Gastrocnemius medialis (tissue), 4 donors: ENCODE results near the gene ZNF438. TPM values are rescaled to one million over a fixed set of nuclear protein-coding genes. Genes with fewer than 3 reads are reported as not detected.
A peak's percentile ranks its signal among the peaks of the same experiment; 100 is the strongest.

Experiments
- ATAC-seq, 2 donors: fragments of 150-250 bp; one replicate each; pipeline ENCODE4 v1.9.1; 2016
- DNase-seq, 2 donors: peaks; one replicate each; pipeline ENCODE4 v3.0.0-alpha.2; 2019
- H3K27ac ChIP-seq, 4 donors: fragments of 200-600 bp; sonication (generic); 1 replicate in 1 of 4; 2 replicates in 3 of 4; pipeline ENCODE4 v1.5.1; 2016 to 2018; ENCODE audit warnings: mild to moderate bottlenecking in 2 of 4, moderate library complexity in 1 of 4
- H3K27me3 ChIP-seq, 3 donors: fragments of 200-600 bp; sonication (generic) in 2 of 3; 1 replicate in 1 of 3; 2 replicates in 2 of 3; pipeline versions ENCODE4 v1.5.1 to v1.6.0; 2016 to 2019; ENCODE audit warnings: mild to moderate bottlenecking in 1 of 3, moderate library complexity in 1 of 3
- H3K36me3 ChIP-seq, 2 donors: fragments of 200-600 bp; sonication (generic) in 1 of 2; one replicate each; pipeline ENCODE4 v1.5.1; 2017 to 2018
- H3K4me1 ChIP-seq, 2 donors: fragments of 200-600 bp; sonication (generic) in 1 of 2; one replicate each; pipeline ENCODE4 v1.5.1; 2016 to 2017; ENCODE audit warnings: mild to moderate bottlenecking in 2 of 2
- H3K4me3 ChIP-seq, 4 donors: fragments of 200-600 bp; sonication (generic) in 3 of 4; 1 replicate in 1 of 4; 2 replicates in 3 of 4; pipeline ENCODE4 v1.5.1; 2016 to 2019; ENCODE audit warnings: mild to moderate bottlenecking in 2 of 4
- H3K9me3 ChIP-seq, 3 donors: fragments of 200-600 bp; sonication (generic) in 2 of 3; 1 replicate in 1 of 3; 2 replicates in 2 of 3; pipeline ENCODE4 v1.5.1; 2016 to 2019
- POLR2A ChIP-seq, 2 donors: fragments of 450-650 bp; IDR thresholded peaks; one replicate each; pipeline ENCODE4 v1.6.1; 2017; ENCODE audit warnings: antibody characterized with exemption in 2 of 2, mild to moderate bottlenecking in 2 of 2, moderate library complexity in 2 of 2
- in situ Hi-C, 4 donors: fragments of 200-750 bp; cut with MboI; loops; one replicate each; pipeline versions ENCODE4 v1.15.0 to v1.8.0; 2017; ENCODE audit warnings: low sequenced_read_pairs in 4 of 4
- intact Hi-C: fragments of 100-400 bp; cut with DNase I; formaldehyde crosslinking; loops from one replicate; pipeline ENCODE4 v1.15.1; 2023; ENCODE audit warnings: low total_unique reads
- total RNA-seq, 4 donors: library from RNA; depleted of rRNA; stranded (reverse); fragments of >200 nt; gene quantifications; one replicate each; pipeline versions ENCODE4 v1.1.0 to v1.2.3, GENCODE V29; 2016
- TF ChIP-seq, protein P1 (sequence below), 5 experiments: fragments of 450-650 bp in 3 of 5; fragments of 200-600 bp in 2 of 5; sonication (generic) in 2 of 5; IDR thresholded peaks in 4 of 5; conservative IDR thresholded peaks in 1 of 5; 1 replicate in 4 of 5; 2 replicates in 1 of 5; pipeline ENCODE4 v1.5.1; 2016 to 2019; ENCODE audit warnings: antibody characterized with exemption in 5 of 5, mild to moderate bottlenecking in 3 of 5, moderate library complexity in 3 of 5

Gene ZNF438
- total RNA-seq, 4 donors from 2014 or later = 14.4 to 37.0 (median 26.5) TPM

- H3K4me1 ChIP-seq = peaks cover 0 to 3% of the 10 kb centered on the region in 2 donors
- in situ Hi-C loops (no loop called here), intact Hi-C loops (loop anchor here (5.0 kb wide), 1 partner anchor 40 kb away; no protein-coding TSS in a partner anchor)
- H3K9me3 ChIP-seq = no peaks in the 10 kb centered on the region
- peaks cover 0 to 10% of the 10 kb centered on the region in 2 donors for H3K36me3 ChIP-seq
- no peak for ATAC-seq
- TF ChIP-seq, protein P1, sequence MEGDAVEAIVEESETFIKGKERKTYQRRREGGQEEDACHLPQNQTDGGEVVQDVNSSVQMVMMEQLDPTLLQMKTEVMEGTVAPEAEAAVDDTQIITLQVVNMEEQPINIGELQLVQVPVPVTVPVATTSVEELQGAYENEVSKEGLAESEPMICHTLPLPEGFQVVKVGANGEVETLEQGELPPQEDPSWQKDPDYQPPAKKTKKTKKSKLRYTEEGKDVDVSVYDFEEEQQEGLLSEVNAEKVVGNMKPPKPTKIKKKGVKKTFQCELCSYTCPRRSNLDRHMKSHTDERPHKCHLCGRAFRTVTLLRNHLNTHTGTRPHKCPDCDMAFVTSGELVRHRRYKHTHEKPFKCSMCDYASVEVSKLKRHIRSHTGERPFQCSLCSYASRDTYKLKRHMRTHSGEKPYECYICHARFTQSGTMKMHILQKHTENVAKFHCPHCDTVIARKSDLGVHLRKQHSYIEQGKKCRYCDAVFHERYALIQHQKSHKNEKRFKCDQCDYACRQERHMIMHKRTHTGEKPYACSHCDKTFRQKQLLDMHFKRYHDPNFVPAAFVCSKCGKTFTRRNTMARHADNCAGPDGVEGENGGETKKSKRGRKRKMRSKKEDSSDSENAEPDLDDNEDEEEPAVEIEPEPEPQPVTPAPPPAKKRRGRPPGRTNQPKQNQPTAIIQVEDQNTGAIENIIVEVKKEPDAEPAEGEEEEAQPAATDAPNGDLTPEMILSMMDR (IDR thresholded peaks at IDR 0.05 in 4 of 5, conservative IDR thresholded peaks at IDR 0.05 in 1 of 5) = no peak
- TF ChIP-seq POLR2A (IDR thresholded peaks at IDR 0.05) = no peak
- no peak overlapping the region for H3K4me3 ChIP-seq
- no peaks in the 10 kb centered on the region for H3K27me3 ChIP-seq
- H3K27ac ChIP-seq = no peak overlapping the region
- no peak for DNase-seq
Measured at GRCh38 chr10:30897048-30897447, 134.6 kb downstream of the ZNF438 start.

DNA sequence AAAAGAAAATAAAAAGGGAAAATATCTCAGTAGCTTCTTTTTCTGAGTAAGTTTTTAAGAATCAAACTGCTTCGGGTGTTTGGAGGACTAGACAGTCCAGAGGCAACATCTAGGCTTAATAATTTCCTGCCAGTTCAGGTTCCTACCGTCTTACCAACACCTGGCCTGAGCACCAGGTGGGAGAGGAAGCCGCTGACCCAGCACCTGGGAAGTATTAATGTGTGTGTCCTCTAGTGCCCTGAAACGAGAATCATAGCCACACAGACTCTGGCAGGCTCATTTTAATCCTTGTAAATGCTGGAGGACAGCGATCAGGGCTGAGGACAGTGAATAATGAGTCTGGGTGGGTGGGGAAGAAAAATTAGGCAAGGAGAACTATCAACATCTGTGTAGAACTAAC lies 137.4 kb downstream of the ZNF438 start:
- H3K9me3 ChIP-seq = no peaks in the 10 kb centered on the region
- H3K4me1 ChIP-seq = peaks cover 0 to 3% of the 10 kb centered on the region in 2 donors
- no peak overlapping the region for H3K4me3 ChIP-seq
- H3K36me3 ChIP-seq = no peaks in the 10 kb centered on the region
- no peaks in the 10 kb centered on the region for H3K27me3 ChIP-seq
- ATAC-seq = no peak
- intact Hi-C loops = no loop called here
- H3K27ac ChIP-seq = no peak overlapping the region
- TF ChIP-seq, protein P1 (IDR thresholded peaks at IDR 0.05 in 4 of 5, conservative IDR thresholded peaks at IDR 0.05 in 1 of 5) = no peak
- no peak for TF ChIP-seq POLR2A (IDR thresholded peaks at IDR 0.05)
- no peak for DNase-seq
- in situ Hi-C loops = no loop called here

GRCh38 chr10:30893208-30893607 lies 138.5 kb downstream of the ZNF438 start:
- no peak for TF ChIP-seq POLR2A (IDR thresholded peaks at IDR 0.05)
- TF ChIP-seq, protein P1 (IDR thresholded peaks at IDR 0.05 in 4 of 5, conservative IDR thresholded peaks at IDR 0.05 in 1 of 5) = no peak

DNA sequence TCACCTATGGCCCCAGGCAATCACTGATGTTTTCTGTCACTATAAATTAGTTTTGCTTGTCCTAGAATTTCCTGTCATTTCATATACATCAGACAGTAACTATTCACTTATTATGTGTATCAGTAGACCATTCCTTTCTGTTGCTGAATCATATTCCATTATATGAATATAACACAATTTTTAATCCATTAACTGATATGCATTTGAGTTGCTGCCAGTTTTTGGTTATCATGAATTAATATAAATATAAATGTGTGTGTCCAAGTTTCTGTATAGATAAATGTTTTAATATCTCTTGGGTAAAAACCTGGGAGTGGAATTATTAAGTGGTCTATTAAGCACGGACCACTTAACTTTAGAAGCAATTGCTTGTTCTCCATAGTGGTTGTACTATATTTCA lies 143.8 kb downstream of the ZNF438 start:
- Histone ChIP-seq H3K4me3 (no peak overlapping the region), H3K4me1 (peaks cover 0 to 4% of the 10 kb centered on the region in 2 donors), H3K9me3 (no peaks in the 10 kb centered on the region), H3K27ac (no peak overlapping the region), H3K27me3 (no peaks in the 10 kb centered on the region), H3K36me3 (no peaks in the 10 kb centered on the region)
- intact Hi-C loops = no loop called here
- in situ Hi-C loops = no loop called here
- no peak for TF ChIP-seq POLR2A (IDR thresholded peaks at IDR 0.05)
- TF ChIP-seq, protein P1 (IDR thresholded peaks at IDR 0.05 in 4 of 5, conservative IDR thresholded peaks at IDR 0.05 in 1 of 5) = no peak
- ATAC-seq (no peak), DNase-seq (no peak)

More at GRCh38 chr10:30893208-30893607, 138.5 kb downstream of the ZNF438 start:
- ATAC-seq (no peak), DNase-seq (no peak)
- intact Hi-C loops (no loop called here), in situ Hi-C loops (no loop called here)
- H3K4me1 ChIP-seq = peaks cover 0 to 3% of the 10 kb centered on the region in 2 donors
- no peak overlapping the region for H3K4me3 ChIP-seq
- H3K36me3 ChIP-seq = no peaks in the 10 kb centered on the region
- H3K9me3 ChIP-seq = no peaks in the 10 kb centered on the region
- H3K27me3 ChIP-seq = no peaks in the 10 kb centered on the region
- H3K27ac ChIP-seq = no peak overlapping the region

DNA sequence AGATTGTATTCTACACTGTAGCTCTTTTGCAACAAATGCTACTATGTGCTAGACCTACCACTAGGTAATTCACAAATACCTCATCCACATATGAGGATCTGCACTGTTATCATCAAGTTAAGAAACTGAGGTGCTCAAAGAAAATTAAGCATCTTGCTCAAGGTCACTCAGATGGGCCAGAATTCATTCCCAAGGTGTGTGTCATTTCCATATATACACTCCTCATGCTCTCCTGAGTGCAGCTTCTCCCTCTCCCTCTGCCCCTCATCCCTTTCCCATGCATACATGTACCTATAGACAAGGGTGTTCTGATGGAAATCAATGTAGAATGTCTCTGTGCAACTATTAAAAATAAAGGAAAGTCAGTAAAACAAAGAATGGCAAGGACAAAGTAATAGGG lies 146.2 kb downstream of the ZNF438 start:
- Histone ChIP-seq H3K4me3 (no peak overlapping the region), H3K36me3 (no peaks in the 10 kb centered on the region), H3K27ac (no peak overlapping the region), H3K9me3 (no peaks in the 10 kb centered on the region), H3K27me3 (no peaks in the 10 kb centered on the region), H3K4me1 (peaks cover 3 to 10% of the 10 kb centered on the region in 2 donors)
- DNase-seq (no peak), ATAC-seq (peak; percentile 54 to 71)
- in situ Hi-C loops = no loop called here
- TF ChIP-seq POLR2A (IDR thresholded peaks at IDR 0.05) = no peak
- TF ChIP-seq, protein P1 (IDR thresholded peaks at IDR 0.05 in 4 of 5, conservative IDR thresholded peaks at IDR 0.05 in 1 of 5) = no peak
- intact Hi-C loops = no loop called here
